HG02642 (cell line): ENCODE measurements around the gene MAPT.
"Not testable (repeated sequence)": the region's sequence is repeated elsewhere in the genome, so short reads cannot be mapped to it uniquely, and the experiment has no call there.

Experiments
- ATAC-seq: cut with Tn5 transposase; IDR thresholded peaks from one replicate; pipeline ENCODE4 v1.9.1; 2021; ENCODE audit warnings: mild to moderate bottlenecking; ENCODE audit not compliant: unreplicated experiment, poor library complexity

The MAPT gene

DNA sequence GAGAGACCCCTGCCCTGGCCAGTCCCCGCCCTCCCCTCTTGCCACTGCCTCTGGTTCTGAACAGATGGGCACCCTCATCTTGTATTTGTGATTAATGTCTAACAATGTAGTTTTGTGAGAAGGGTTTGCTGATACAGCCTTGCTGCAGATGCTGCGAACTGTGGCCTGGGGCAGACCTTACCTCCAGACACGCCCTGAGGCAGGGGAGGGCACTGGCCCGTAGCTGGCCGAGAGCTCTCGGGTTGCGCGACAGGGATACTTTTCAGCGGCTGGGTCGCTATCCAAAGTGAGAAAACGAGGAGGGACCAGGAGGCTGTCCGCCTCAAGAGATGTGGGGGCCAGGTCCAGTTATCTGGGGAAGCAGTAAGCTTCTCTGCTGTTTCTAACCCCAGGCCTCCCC is 126.6 kb downstream of the MAPT start:
- ATAC-seq, result no peak

DNA sequence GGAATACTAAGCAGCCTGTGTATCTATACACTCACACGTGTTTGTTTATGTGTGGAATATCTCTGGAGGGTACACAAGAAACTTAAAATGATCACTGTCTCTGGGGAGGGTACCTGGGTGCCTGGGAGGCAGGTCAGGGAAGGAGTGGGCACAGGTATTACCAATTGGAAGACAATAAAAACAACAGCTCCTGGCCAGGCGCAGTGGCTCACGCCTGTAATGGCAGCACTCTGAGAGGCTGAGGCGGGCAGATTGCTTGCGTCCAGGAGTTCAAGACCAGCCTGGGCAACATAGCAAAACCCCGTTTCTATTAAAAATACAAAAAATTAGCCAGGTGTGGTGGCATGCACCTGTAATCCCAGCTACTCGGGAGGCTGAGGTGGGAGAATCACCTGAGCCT is 129.0 kb downstream of the MAPT start:
- ATAC-seq, result not testable (repeated sequence)

DNA sequence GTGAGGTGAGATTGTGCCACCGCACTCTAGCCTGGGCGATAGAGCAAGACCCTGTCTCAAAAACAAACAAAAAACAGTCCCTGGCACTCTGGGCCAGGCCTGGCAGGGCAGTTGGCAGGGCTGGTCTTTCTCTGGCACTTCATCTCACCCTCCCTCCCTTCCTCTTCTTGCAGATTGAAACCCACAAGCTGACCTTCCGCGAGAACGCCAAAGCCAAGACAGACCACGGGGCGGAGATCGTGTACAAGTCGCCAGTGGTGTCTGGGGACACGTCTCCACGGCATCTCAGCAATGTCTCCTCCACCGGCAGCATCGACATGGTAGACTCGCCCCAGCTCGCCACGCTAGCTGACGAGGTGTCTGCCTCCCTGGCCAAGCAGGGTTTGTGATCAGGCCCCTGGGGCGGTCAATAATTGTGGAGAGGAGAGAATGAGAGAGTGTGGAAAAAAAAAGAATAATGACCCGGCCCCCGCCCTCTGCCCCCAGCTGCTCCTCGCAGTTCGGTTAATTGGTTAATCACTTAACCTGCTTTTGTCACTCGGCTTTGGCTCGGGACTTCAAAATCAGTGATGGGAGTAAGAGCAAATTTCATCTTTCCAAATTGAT is 129.5 kb downstream of the MAPT start:
- no peak for ATAC-seq

DNA sequence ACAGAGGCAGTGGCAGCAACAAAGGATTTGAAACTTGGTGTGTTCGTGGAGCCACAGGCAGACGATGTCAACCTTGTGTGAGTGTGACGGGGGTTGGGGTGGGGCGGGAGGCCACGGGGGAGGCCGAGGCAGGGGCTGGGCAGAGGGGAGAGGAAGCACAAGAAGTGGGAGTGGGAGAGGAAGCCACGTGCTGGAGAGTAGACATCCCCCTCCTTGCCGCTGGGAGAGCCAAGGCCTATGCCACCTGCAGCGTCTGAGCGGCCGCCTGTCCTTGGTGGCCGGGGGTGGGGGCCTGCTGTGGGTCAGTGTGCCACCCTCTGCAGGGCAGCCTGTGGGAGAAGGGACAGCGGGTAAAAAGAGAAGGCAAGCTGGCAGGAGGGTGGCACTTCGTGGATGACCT is 130.2 kb downstream of the MAPT start:
- no peak for ATAC-seq

DNA sequence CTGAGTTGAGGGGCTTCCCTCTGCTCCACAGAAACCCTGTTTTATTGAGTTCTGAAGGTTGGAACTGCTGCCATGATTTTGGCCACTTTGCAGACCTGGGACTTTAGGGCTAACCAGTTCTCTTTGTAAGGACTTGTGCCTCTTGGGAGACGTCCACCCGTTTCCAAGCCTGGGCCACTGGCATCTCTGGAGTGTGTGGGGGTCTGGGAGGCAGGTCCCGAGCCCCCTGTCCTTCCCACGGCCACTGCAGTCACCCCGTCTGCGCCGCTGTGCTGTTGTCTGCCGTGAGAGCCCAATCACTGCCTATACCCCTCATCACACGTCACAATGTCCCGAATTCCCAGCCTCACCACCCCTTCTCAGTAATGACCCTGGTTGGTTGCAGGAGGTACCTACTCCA is 130.7 kb downstream of the MAPT start:
- ATAC-seq, result no peak

DNA sequence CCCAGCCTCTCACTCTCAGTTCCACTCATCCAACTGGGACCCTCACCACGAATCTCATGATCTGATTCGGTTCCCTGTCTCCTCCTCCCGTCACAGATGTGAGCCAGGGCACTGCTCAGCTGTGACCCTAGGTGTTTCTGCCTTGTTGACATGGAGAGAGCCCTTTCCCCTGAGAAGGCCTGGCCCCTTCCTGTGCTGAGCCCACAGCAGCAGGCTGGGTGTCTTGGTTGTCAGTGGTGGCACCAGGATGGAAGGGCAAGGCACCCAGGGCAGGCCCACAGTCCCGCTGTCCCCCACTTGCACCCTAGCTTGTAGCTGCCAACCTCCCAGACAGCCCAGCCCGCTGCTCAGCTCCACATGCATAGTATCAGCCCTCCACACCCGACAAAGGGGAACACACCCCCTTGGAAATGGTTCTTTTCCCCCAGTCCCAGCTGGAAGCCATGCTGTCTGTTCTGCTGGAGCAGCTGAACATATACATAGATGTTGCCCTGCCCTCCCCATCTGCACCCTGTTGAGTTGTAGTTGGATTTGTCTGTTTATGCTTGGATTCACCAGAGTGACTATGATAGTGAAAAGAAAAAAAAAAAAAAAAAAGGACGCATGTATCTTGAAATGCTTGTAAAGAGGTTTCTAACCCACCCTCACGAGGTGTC is 131.3 kb downstream of the MAPT start:
- no peak for ATAC-seq

DNA sequence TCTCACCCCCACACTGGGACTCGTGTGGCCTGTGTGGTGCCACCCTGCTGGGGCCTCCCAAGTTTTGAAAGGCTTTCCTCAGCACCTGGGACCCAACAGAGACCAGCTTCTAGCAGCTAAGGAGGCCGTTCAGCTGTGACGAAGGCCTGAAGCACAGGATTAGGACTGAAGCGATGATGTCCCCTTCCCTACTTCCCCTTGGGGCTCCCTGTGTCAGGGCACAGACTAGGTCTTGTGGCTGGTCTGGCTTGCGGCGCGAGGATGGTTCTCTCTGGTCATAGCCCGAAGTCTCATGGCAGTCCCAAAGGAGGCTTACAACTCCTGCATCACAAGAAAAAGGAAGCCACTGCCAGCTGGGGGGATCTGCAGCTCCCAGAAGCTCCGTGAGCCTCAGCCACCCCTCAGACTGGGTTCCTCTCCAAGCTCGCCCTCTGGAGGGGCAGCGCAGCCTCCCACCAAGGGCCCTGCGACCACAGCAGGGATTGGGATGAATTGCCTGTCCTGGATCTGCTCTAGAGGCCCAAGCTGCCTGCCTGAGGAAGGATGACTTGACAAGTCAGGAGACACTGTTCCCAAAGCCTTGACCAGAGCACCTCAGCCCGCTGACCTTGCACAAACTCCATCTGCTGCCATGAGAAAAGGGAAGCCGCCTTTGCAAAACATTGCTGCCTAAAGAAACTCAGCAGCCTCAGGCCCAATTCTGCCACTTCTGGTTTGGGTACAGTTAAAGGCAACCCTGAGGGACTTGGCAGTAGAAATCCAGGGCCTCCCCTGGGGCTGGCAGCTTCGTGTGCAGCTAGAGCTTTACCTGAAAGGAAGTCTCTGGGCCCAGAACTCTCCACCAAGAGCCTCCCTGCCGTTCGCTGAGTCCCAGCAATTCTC is 132.1 kb downstream of the MAPT start:
- ATAC-seq, result no peak

DNA sequence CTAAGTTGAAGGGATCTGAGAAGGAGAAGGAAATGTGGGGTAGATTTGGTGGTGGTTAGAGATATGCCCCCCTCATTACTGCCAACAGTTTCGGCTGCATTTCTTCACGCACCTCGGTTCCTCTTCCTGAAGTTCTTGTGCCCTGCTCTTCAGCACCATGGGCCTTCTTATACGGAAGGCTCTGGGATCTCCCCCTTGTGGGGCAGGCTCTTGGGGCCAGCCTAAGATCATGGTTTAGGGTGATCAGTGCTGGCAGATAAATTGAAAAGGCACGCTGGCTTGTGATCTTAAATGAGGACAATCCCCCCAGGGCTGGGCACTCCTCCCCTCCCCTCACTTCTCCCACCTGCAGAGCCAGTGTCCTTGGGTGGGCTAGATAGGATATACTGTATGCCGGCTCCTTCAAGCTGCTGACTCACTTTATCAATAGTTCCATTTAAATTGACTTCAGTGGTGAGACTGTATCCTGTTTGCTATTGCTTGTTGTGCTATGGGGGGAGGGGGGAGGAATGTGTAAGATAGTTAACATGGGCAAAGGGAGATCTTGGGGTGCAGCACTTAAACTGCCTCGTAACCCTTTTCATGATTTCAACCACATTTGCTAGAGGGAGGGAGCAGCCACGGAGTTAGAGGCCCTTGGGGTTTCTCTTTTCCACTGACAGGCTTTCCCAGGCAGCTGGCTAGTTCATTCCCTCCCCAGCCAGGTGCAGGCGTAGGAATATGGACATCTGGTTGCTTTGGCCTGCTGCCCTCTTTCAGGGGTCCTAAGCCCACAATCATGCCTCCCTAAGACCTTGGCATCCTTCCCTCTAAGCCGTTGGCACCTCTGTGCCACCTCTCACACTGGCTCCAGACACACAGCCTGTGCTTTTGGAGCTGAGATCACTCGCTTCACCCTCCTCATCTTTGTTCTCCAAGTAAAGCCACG is 133.0 kb downstream of the MAPT start:
- ATAC-seq, result no peak

DNA sequence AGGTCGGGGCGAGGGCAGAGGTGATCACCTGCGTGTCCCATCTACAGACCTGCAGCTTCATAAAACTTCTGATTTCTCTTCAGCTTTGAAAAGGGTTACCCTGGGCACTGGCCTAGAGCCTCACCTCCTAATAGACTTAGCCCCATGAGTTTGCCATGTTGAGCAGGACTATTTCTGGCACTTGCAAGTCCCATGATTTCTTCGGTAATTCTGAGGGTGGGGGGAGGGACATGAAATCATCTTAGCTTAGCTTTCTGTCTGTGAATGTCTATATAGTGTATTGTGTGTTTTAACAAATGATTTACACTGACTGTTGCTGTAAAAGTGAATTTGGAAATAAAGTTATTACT is 133.6 kb downstream of the MAPT start:
- no peak for ATAC-seq

DNA sequence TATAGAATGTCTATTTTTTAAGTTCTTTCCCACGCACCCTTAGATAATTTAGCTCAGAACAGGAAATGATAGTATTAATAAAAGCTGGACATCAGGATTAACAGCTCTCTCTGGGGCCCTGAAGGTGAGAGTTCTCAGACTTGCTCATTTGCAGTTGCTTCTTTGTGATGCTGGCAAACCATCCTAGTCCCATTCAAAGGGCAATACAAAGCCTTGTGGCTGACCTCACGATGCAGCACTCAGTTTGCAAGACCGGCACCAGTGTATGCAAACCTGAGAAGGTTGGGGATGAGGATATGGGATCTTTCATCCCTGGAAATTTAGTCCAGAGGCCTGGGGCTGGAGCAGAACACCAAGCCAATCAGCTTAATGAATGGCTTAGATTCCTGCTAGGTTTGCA is 134.0 kb downstream of the MAPT start:
- ATAC-seq, result no peak

DNA sequence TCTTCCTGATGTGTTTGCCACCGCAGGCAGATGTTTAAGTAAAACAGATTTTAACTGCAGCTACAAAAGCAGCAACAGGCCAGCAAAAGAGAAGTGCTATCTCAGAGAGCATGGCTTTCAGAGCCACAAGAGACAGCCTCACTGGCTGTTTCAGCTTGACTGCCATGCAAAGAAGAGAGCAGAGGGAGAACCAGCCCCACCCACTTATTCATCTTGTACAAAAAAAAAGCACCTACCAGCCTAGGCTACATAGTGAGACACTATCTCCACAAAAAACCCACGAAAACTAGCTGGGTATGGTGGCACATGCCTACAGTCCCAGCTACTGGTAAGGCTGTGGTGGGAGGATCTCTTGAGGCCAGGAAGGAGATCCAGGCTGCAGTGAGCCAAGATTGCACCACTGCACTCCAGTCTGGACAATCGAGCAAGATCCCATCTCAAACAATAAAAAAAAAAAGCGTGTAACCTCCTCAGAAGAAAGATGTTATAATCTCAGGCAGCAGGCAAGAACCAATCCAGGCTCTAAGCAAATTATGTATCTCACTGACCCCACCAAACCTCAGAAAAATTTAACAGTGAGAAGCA is 134.7 kb downstream of the MAPT start:
- no peak for ATAC-seq

DNA sequence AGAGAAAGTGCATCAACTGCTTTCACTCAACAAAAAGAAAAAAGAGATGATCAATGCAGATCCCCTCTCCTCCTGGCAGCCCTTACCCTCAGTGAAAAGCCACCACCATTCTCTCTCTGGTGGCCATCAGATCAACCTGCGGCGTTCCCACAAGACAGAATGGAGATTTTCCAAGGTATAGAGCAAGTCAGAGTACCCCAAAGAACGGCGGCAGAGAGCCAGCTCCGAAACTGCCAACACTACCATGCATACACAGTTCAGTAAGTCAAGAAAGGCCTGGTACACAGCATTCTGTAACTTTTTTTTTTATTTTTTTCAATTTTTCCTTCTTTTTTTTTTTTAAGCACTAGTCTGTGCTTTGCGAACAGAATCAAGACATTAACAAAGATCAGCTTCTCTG is 135.3 kb downstream of the MAPT start:
- ATAC-seq, result no peak

DNA sequence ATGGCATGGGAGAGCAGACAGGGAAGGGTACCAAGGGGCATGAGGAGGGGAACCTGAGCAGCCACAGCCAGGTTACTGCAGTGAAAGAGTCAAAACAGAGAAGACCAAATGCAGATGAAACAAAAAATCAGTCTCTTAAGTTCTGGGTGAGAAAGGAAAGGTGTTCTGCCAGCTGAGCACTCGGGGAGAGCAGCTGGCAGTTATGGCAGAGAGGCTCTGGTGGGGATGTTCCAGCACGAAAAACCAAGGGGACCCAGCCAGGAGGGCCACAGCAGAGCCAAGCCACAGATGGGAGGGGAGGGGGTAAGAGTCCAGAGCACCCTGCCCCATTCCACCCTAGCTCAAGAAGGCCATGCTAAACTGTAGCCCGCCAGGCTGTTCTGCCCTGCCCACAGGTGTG is 136.4 kb downstream of the MAPT start:
- ATAC-seq, result no peak

DNA sequence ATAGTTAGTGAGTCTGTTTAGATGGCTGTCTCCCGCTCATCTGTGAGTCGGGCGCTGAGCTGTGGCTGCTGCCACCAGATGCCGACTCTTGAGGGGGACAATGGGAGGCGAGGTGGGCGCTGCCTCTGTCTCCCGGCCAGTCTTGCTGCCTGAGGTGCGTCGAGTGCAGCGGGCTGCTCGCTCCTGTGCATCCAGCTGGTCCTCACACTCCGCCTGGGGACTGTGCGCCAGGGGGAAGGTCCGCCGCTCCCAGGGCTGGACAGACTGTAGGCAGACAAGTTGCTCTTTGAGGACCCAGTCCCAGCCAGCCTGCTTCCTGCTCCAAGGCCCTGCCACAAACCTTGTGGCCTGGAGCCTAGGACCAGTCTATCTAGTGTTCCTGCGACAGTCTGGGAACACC is 137.1 kb downstream of the MAPT start:
- ATAC-seq, result no peak

DNA sequence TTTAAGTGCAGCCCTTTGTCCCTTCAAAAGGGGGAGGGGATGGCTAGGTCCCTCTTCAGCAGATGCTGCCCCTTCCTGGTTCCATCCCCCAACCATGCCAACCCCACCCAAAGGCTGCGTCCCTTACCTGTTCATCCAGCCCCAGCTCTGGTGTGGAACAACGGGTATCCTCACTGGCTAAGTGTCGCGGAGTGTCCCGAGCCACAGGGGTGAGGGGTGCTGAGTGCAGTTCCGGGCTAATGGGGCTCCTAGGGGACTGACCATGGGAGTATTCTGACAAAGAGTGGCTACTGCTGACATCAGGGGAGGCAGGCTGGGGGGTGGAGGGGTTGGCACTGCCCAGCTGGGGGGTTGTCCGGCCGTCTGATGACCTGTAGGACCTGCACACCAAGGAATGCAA is 137.6 kb downstream of the MAPT start:
- ATAC-seq, result no peak

DNA sequence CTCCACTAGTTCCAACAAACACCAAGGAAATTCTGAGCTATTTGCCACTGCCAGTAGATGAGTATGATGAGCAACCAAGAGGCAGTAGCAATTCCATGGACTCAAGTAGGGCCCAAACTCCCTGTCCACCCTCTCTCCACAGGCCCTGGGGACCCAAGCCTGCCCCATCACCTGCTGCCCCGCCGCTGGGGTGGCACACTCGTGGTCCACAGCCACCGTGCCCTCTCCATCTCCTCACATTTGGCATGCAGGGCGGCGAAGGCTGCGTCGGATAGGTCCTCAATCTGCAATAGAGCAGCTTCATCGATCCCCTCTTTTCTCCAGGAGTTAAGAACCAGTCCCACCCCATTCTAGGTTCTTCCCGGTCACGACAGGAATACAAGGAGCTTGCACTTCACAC is 138.6 kb downstream of the MAPT start:
- no peak for ATAC-seq

DNA sequence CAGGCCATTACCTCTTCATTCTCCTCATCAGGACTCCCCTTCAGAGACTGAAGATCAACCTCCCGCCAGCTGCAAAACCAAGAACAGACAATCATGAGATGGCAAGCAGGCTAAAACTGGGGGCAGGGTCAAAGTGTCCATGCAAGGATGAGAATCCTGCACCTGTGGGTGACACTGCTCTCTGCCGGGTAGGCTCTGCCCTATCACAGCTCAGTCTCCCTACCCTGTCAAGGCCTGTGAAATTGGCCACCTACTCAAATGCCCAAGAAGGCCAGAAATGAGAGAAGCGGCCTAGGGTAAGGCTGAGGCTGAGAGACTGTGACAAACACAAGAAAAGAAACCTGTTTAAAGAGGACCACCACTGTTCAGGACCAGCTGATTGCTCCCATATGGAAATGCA is 139.0 kb downstream of the MAPT start:
- no peak for ATAC-seq

DNA sequence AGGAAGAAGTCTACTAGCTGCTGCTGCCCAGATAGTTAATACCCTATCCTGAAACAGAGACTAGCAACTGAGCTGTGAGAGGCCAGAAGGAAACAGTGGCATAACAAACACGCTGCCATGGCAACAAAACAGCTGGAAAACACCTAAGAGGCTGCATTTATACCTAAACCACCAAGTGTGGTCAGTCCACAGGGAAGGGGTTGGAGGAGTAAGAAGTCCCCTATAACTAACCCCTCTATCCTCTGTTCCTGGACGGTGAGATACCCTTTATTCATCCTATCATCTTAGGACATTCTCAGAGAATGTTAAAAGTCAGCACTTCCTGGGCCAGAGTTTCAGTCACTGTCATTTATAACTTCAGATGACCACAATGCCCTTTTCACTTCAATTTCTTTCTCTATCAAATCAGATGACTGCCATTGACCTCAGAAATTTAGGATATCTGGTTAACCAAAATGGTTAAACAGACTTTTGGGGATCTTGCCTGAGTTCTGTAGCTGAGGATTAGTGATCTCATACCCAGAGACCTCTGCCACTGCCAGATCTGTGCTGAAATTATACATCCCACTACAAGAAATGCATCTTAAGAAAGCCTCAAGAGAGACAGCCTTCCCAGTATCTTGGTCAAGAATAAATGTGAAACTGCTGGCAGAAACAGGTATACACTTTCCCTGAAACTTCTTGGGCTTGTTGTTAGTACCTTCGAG is 140.9 kb downstream of the MAPT start:
- no peak for ATAC-seq

DNA sequence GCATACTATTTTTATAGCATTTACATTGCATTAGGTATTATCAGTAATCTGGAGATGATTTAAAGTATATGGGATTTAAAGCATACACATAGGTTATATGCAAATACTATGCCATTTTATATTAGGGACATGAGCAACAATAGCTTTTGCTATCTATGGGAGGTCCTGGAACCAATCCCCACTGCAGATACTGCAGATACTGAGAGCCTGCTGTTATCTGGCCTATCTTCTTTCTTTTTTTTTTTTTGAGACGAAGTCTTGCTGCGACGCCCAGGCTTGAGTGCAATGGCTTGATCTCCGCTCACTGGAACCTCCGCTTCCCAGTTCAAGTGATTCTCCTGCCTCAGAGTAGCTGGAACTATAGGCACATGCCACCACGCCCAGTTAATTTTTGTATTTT is 142.1 kb downstream of the MAPT start:
- ATAC-seq, result no peak
